Transverse colon (tissue), 4 donors: Measurements from ENCODE around the gene CFAP299.

Source experiments
- EP300 ChIP-seq: sonication (generic); formaldehyde crosslinking; IDR thresholded peaks from one replicate; pipeline ENCODE4 v1.6.1; 2017; ENCODE audit warnings: antibody characterized with exemption, low read depth
- POLR2A ChIP-seq: fragments of 450-650 bp; IDR thresholded peaks from one replicate; pipeline ENCODE4 v1.6.1; 2016; ENCODE audit warnings: antibody characterized with exemption, mild to moderate bottlenecking, moderate library complexity
- POLR2AphosphoS5 ChIP-seq, 3 donors: sonication (generic); formaldehyde crosslinking; IDR thresholded peaks; one replicate each; pipeline ENCODE4 v1.6.1; 2016; ENCODE audit warnings: antibody characterized with exemption in 3 of 3
- TF ChIP-seq, protein P1 (sequence below), 5 experiments: fragments of 200-600 bp in 3 of 5; fragments of 450-650 bp in 2 of 5; sonication (generic) in 3 of 5; IDR thresholded peaks; 1 replicate in 2 of 5; 2 replicates in 3 of 5; pipeline ENCODE4 v1.5.1; 2016 to 2017; ENCODE audit warnings: antibody characterized with exemption in 5 of 5, inconsistent platforms in 3 of 5, mild to moderate bottlenecking in 2 of 5, moderate library complexity in 1 of 5

DNA sequence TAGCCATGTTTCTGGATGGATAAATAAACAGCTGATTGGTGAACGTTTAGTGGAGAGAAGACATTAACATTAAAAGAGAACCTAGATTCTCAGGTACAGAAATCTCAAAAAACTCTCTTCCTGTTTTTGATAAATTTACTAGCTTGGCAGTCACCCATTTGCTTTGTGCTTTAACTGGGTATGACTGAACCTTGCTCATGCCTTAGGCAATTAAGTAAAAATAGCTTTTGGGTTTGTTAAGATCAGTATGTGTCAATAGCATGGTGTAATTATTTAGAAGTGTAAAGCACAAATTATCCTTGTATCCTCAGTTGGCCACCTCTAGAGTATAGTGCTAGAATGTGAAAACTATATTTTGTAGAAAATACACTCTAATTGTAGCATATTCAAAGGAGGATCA, 200.0 kb downstream of the CFAP299 start:
- TF ChIP-seq, protein P1, sequence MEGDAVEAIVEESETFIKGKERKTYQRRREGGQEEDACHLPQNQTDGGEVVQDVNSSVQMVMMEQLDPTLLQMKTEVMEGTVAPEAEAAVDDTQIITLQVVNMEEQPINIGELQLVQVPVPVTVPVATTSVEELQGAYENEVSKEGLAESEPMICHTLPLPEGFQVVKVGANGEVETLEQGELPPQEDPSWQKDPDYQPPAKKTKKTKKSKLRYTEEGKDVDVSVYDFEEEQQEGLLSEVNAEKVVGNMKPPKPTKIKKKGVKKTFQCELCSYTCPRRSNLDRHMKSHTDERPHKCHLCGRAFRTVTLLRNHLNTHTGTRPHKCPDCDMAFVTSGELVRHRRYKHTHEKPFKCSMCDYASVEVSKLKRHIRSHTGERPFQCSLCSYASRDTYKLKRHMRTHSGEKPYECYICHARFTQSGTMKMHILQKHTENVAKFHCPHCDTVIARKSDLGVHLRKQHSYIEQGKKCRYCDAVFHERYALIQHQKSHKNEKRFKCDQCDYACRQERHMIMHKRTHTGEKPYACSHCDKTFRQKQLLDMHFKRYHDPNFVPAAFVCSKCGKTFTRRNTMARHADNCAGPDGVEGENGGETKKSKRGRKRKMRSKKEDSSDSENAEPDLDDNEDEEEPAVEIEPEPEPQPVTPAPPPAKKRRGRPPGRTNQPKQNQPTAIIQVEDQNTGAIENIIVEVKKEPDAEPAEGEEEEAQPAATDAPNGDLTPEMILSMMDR (IDR thresholded peaks at IDR 0.05): no peak
- TF ChIP-seq POLR2A (no peak), EP300 (no peak), POLR2AphosphoS5 (IDR thresholded peaks at IDR 0.05) (no peak)
